Measurements from ENCODE around the gene LIPA.
"Not testable (repeated sequence)": the region's sequence is repeated elsewhere in the genome, so short reads cannot be mapped to it uniquely, and the experiment has no call there.

LIPA gene

DNA sequence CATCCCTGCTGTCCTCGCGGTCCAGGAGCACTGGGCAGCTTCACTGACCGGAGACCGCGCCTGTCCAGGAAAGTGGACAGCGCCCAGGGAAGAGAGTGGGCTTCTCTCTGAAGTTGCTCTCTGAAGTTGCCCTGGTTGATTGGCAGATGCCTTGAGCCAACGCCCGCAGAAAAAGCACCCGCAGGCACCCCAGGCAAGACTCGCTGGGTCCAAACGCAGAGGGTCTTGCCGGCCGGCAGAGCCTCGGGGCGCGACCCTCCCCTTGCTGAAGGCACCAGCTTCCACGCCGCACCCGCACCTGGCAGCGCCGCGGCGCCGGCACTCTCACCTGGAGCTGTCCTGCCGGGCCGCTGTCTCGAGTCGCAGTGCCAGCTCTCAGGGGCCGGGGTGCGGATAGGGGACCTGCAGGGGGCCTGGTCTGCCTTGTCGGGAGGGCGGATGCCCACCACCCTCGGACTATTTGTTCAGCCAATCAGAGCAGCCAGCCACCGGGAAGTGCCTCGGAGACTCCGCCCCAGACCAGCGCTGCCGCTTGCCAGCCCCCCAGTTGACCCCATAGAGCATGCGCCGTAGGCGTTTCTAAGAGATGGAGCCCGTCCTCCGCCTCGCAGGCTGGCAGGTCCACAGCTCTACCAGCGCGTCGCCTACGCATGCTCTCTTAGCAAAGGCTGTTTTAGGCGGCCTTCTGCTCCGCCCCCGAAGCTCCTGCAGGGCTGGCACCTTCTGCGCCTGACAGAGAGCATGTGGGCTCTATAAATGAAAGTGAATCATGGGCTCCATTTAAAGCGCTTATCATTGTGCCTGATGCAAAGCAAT, at the start of gene LIPA:
LIPA (minus strand) TSS at position 367 of the 816 bp plus-strand sequence. CDS start 4,127 bp downstream, outside the sequence.
- peak; percentile 89 for FAIRE-seq

DNA sequence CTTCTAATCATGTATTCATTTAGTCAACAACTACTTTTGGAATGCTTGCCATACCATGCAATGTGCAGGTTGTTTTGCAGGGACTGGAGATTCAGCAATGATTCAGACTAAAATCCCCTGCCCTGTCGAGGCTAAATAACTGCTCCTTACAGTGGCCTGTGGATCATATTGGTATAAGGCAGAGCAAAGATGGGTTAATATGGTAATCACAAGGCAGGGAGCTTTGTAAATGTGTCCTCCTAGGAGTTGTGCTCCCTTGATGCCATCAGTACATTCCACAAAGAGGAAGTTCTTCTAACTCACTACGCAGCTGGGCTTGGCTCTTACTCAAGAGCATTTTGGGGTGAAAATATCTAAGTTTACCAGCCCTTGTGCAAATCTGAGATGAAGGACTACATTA, 49.7 kb upstream of the LIPA start:
- no peak for FAIRE-seq

DNA sequence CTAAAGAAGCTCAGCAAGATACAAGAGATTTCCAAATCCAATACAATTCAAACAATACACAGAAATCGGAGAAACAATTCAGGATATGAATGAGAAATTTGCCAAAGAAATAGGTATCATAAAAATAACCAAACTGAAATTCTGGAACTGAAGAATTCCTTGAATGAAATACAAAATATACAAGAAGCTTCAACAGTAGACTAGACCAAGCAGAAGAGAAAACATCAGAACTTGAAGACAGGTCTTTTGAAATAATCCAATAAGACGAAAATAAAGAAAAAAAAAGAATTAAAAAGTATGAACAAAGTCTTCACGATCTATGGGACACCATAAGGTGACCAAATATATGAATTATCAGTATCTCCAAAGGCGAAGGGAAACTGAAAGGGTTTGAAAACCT, 47.5 kb upstream of the LIPA start:
- FAIRE-seq = no peak

DNA sequence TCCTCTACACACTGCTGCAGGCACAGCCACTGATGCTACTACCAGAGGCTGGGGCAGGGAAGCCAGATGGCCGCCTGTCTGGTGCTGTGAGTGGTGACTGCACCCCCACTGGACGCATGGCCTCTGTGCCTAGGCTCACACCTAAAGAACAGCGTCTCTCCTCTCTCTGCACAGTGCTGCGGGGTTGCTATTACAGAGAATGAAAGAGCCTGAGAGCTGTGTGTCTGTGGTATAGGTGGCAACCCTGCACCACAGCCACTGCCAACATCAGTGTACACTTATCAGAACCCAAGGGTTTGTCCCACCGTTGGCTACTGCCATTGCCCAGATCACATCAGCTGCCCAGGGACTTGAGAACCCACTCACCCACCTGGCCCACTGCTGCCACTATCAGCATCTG, 46.2 kb upstream of the LIPA start:
- no peak for FAIRE-seq

DNA sequence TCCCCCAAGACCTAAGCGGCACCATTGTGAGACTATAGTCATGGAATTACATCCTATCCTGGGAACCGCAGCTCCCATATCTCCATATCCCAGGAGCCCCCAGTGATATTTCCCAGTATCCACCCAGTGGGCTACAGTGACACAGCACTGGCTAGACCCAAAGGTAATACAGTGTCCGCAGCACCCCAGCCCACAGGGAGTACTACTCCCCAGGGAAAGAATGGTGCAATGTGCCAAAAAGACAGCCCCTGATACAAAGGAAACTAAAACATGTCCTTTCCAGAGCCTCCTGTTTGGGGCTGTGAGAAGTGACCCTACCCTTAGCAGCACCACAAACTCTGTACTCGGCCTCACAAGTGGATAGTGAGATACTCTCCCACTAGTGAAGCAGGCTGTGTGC, 45.8 kb upstream of the LIPA start:
- FAIRE-seq = no peak

DNA sequence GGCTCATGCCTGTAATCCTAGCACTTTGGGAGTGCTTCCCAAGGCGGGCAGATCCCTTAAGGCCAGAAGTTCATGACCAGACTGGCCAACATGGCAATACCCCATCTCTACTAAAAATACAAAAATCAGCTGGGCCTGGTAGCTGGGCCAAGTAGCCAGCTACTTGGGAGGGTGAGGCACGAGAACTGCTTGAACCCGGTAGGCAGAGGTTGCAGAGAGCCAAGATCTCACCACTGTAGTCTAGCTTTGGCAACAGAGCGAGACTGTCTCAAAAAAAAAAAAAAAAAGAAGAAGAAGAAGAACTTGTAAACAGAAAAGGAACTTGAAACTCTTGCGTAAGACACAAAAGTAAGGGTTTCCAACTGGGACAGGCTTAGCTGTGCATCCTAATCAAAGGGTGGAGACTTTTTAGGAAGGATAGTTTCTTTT, 44.7 kb upstream of the LIPA start:
- no peak for FAIRE-seq

DNA sequence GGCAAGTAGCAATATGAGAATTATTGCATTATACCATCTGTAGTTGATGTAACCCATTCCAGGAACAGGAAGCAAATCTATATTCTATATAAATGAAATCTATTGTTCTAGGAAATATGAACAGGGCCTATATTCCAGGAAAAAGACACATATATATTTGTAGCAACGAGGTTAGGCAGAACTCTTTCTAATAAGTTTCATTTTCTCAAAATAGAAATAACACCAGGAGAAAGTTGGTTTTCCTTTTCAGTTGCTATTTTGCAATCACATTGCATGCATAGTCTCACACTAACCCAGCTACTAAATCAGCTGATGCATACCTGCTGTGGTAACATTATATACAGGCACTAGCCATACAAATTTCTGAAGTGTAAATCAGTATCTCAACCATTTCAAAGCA, 44.0 kb upstream of the LIPA start:
- FAIRE-seq = no peak

DNA sequence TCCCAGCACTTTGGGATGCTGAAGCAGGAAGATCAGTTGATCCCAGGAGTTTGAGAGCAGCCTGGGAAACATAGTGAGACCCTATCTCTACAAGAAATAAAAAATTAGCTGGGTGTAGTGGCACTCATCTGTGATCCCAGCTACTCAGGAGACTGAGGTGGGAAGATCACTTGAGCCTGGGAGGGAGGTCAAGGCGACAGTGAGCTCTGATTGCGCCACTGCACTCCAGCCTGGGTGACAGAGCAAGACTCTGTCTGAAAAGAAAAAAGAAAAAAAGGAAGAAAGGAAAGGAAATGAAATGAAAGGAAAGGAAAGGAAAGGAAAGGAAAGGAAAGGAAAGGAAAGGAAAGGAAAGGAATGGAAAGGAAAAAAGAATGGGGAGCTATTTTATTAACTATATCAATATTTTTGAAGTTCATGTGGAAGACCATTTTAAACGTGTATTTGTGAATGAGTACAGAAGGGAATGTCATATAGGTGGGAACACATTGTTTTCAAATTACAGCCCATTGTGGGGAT, 43.2 kb upstream of the LIPA start:
- no peak for FAIRE-seq

DNA sequence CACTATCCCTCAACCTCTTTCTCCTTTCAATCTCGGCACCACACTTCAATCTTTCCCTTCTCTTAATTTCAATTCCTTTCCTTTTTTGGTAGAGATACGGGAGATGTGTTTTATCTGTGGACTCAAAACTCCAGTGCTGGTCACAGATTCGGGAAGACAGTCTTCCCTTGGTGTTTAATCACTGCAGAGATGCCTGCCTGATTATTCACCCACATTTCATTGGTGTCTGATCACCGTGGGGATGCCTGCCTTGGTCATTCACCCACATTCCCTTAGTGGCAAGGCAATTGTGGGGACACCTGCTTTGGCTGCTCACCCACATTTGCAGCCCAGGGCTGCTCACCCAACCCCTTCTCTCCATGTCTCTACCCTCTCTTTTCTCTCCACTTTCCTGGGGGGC, 33.7 kb upstream of the LIPA start:
- FAIRE-seq = not testable (repeated sequence)

DNA sequence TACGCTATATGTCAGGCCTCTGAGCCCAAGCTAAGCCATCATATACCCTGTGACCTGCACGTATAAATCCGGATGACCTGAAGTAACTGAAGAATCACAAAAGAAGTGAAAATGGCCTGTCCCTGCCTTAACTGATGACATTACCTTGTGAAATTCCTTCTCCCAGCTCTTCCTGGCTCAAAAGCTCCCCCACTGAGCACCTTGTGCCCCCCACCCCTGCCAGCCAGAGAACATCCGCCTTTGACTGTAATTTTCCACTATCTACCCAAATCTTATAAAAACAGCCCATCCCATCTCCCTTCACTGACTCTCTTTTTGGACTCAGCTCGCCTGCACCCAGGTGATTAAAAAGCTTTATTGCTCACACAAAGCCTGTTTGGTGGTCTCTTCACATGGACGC, 33.1 kb upstream of the LIPA start:
- not testable (repeated sequence) for FAIRE-seq

DNA sequence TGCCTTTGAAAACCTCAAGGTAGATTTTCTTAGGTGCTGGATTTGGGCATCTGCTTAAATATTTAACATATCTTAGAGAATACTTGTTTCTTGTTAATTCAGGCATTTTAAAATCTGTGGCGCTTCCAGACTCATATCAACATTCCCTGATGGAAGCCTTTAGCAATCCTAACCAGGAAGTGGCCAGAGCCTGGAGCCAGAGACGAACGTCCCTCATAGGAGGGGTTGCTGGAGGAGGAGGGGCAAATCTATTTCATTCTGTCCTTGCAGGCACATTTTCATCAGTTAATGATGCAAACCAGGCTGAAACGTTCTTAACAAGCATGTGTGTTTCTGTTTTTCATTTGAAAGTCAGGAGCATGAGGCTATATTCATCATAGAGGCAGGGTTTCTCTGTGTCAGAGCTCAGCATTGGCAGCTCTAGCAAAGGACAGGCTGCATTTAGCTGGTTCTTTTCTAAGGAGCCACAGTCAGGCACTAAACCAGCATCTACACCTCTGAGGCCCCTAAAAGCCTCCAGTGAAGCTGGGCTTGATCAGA, 32.4 kb upstream of the LIPA start:
- no peak for FAIRE-seq

DNA sequence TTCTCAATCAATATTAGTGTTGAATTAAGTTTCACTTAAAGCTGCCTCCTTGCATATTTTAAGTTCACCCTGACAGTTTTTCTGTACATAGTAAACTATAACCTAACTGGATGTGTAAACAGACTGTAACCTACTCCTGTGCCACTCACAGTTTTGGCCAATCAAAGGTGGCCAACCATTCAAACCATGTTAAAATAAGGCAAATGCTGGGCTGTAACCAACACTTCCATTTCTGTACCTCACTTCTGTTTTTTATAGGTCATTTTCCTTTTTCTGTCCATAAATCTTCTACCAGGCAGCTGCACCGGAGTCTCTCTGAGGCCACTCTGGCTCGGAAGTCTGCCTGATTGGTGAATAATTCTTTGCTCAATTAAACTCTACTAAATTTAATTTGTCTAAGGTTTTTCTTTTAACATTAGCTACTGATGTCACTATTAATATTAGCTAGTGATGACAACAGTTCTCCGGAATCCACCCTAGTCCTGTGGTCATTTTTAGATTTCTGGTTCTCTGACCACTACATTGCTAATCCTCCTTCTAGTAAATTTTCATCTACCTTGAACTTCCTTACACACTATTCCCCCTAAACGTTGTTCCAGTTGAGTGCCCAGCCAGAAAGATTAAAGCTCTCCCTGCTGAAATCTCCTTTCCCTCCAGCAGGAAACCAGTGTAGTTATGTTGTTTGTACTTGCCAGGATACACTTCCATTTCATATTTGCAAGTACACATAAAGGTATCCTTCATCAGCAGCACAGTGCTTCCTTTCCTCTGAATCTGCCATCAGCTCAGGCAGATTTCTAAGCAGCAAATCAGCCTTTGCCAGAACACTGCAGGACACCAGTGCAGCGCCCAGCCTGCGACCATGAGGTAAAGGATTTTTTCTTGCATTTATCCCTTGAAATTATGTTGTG, 31.7 kb upstream of the LIPA start:
- no peak for FAIRE-seq

DNA sequence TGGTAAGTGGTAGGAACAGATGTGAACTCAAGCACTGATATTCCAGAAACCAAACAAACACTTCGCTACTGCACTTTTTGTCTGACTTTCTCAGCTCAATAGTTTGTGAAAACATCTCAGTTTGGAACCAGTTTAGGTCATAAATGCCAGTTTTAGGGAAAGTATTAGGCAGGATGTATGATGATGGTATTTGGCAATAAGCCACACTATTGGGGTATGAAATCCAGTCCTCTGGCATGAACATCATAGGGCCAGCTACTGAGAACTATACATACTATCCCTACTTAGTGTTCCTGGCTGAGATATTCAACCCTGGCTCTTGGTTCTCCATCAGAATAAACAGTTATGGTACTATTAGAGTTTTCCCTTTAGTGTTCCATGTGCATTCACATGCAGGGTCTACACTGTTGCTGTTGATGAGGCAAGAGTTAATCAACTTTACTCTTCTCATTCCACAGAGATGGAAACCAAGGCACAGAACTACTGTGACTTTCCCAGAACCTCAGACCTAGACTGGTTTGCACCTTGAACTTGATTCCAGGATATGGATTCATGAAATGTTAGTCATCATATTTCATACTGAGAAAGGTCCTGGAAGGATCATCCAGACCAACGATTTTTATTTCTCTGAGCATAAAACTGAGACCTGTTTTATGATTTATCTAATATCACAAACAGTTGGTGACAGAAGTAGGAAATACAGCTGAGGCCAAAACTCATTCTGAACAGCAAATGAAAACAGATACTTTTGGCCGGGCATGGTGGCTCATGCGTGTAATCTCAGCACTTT, 30.2 kb upstream of the LIPA start:
- no peak for FAIRE-seq

DNA sequence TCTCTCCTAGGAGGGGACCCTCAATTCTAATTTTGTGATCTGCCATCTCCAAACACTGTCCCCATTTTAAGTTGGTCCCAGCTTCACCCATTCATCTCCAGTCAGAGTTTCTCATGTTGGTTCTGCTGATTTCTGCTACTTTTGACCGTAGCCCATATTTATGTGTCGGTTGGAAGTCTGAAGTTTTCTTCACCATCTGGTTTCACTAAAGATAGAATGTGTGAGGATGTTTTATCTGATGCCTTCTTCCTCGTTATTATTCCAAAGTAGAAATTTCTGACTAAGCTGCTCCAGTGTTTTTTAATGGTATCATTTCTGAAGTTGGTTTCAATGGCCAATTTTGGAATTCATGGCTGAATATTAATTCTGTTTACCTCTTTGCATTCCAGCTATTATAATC, 28.9 kb upstream of the LIPA start:
- no peak for FAIRE-seq

DNA sequence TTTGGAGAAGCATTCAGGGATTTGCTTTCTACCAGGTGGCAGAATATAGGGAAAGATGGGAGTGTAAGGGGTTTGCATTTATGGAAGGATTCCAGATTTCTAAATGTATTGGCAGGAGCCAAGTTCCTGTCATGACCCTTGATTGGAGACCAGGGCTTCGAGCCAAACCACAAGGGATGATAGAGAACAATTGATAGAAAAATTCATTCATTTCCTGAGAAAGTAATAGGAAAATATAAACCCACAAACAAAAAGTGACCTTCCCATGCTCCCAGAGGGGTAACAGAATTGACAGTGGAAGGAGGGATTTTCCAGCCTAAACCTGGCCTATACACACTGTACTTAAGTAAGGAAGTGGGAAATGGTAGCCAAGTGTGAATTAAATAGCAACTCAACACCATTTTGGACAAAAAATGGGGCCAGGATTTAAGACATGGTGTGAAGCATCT, 27.9 kb upstream of the LIPA start:
- FAIRE-seq = no peak

DNA sequence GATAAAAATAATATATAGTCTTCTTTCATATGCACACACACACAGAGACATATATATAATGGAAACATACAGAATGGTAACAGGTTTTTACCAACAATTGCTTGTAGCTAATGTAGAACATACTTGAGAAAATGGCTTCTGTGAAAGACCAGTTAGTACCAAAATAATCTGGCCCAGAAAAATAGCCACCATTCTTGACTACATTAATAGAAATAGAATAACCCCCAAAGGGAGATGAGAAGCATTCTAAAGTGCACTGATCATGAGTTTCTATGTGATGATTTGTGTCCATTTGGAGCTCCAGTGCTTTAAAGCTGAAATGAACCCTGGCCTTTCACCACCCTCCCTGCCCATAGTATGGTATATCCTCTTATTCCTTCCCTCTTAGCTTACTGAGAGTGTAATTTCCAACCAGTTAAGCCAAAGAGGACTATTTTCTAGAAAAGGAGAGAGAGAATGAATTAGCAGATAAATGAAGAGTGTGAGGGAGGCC, 27.4 kb upstream of the LIPA start:
- FAIRE-seq = no peak

DNA sequence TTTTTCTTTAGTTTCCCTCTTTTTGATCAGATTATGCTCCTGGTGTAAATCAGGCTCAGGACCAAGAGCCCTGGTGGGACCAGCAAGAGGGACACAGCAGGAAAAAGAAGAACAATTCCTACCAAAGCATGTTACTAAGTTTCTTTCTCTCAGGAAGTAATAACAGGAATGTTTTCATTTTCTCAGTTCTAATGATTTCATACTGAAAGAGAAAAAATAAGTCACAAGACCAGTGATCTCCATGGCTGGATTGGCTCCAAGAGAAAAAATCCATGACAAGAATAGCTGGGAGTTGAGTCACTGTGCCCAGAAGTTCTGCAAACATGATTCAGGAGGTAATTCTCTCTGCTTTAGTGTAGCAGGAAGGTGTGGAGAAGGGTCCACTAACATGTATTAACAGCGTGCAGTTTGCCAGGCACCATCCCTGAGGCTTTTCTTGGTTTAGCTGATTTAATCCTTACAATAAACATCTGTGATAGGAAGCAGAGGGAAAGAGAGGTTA, 26.5 kb upstream of the LIPA start:
- FAIRE-seq = no peak

DNA sequence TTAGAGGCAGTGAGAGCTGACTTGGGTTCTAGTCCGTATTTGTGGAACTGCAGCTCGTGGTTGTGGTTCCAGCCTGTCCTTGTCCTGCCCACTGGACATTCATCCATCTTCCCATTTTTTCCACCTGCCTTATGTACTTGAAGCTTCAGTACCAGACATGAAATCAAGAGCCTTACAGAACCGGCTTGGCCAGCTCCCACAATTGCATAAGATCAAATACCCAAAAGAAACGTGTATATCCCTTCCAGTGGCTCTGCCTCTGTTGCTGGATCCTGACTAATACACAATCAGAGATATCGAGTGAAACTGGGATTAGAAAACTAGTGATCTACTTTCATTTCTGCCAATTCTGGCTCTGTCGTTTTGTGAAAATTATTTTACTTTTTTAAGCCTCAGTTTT, 23.8 kb upstream of the LIPA start:
- FAIRE-seq = no peak

DNA sequence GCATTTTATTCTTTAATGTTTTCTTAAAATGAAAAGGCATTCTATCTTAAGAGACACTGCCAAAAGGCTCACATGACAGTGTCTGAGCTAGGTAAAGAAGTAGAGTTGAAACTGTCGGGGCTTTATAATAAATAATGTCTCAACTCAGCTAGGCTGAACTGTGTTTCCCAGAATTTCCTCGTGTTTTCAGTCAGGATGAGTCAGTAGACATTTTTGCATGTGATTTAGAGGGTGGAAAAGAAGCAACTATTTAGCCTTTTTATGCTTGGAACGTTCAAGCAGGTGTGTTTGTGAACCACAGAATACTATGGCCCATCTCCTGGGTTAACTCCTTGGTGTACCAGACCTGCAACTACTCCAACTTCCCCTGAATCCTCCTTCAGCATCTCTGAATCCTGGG, 23.4 kb upstream of the LIPA start:
- no peak for FAIRE-seq

DNA sequence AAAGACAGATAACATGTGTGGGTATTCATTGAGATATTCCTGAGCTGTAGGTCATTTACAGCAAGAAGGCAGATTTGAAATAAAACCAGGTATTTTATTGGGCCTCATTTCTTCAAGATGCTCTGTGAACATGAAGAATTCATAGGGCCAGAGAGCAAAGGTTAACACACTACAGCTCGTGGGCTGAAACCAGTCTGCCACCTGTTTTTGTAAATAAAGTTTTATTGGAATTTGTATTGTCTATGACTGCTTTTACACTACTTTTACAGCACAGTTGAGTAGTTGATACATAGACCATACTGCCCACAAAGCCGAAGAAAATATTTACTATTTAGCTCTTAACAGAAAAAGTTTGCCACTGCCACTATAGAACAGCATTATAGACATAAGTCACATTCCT, 22.1 kb upstream of the LIPA start:
- no peak for FAIRE-seq

DNA sequence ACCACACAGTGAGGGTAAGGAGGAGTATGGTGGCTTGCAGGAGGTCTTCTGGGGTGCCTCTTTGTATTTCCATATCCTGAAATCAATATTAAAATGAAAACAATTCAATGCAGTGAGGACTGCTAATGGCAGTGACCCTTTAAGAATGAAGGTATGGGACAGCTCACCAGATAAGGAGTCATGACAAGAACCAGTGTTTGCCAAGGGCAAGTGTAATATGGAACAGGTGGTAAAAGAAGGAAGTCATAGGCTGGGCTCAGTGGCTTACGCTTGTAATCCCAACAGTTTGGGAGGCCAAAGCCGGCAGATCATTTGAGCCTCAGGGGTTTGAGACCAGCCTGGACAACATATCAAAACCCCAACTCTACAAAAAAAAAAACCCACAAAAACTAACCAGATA, 20.0 kb upstream of the LIPA start:
- no peak for FAIRE-seq

DNA sequence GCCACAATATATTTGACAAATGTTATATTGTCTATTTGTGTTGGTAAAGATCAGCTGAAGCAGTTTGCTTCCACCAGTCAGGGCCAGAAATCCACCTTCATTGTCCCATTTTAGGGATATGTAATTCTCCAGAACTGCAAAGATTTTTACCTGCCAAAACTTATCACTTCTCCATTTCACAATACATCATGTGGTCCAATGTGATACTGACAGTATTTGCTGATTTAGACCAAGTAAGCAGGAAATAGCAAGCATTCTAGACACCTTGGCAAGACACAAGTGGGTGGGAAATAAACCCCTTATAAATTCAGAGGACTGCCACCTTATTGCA, 18.5 kb upstream of the LIPA start:
- FAIRE-seq = no peak
